ENCODE data around the gene CAPZA1.

DNA sequence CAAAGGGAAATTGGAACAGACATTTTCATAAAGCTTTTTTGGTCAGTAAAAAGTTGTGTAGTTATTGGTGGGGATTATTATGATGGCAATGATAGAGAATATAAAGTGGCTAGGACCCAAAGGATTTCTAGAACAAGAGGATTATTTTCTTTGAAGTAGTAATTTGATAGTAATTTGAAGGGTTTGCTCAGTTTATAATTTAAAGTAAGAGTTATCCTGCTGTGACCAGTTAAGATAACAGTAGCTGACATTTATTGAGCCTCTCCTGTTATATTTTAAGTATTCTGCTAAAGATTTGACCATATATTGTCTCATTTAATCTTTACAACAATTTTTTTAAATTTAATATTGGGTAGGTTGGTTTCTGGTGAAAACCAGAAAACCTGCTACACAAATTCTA, 14.7 kb downstream of the CAPZA1 start:
- TF ChIP-seq ZNF423 (tag by site-specific recombination; IDR thresholded peaks at IDR 0.05) = no peak
- no peak for TF ChIP-seq KLF16 (tag by site-specific recombination; IDR thresholded peaks at IDR 0.05)
- TF ChIP-seq, protein P1, sequence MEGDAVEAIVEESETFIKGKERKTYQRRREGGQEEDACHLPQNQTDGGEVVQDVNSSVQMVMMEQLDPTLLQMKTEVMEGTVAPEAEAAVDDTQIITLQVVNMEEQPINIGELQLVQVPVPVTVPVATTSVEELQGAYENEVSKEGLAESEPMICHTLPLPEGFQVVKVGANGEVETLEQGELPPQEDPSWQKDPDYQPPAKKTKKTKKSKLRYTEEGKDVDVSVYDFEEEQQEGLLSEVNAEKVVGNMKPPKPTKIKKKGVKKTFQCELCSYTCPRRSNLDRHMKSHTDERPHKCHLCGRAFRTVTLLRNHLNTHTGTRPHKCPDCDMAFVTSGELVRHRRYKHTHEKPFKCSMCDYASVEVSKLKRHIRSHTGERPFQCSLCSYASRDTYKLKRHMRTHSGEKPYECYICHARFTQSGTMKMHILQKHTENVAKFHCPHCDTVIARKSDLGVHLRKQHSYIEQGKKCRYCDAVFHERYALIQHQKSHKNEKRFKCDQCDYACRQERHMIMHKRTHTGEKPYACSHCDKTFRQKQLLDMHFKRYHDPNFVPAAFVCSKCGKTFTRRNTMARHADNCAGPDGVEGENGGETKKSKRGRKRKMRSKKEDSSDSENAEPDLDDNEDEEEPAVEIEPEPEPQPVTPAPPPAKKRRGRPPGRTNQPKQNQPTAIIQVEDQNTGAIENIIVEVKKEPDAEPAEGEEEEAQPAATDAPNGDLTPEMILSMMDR (tag by site-specific recombination; IDR thresholded peaks at IDR 0.05) = no peak
- TF ChIP-seq ZNF510 (tag by site-specific recombination; IDR thresholded peaks at IDR 0.05; ENCODE audit: insufficient replicate concordance) = no peak

Data from HEK293 (cell line).